ENCODE results near the gene ASXL2. TPM values are rescaled to one million over a fixed set of nuclear protein-coding genes. Genes with fewer than 3 reads are reported as not detected.
"Not testable (repeated sequence)": the region's sequence is repeated elsewhere in the genome, so short reads cannot be mapped to it uniquely, and the experiment has no call there.

Gene ASXL2
- total RNA-seq, 1 donor: 4.4 TPM

GRCh38 chr2:25856377-25856776 is 21.9 kb downstream of the ASXL2 start:
- Histone ChIP-seq H3K4me3 (ENCODE audit: low read length) (no peak overlapping the region), H3K9me3 (ENCODE audit: low read depth, low read length) (no peaks in the 10 kb centered on the region)

DNA sequence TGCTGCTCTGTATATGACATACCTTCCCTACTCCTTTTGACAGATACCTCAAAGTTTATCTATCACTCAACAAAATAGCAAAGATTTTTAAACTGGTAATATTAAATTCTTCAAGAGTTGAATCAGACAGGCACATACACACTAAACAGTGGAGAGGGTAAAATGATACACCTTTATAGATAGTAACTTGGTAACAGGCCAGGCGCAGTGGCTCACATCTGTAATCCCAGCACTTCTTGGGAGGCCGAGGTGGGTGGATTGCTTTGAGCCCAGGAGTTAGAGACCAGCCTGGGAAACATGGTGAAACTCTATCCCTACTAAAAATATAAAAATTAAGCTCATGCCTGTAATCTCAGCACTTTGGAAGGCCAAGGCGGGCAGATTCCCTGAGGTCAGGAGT is 23.2 kb downstream of the ASXL2 start:
- no peak overlapping the region for H3K4me3 ChIP-seq (ENCODE audit: low read length)
- peaks cover 29% of the 10 kb centered on the region for H3K4me1 ChIP-seq (ENCODE audit: insufficient read depth, low read length)
- H3K9me3 ChIP-seq (ENCODE audit: low read depth, low read length): no peaks in the 10 kb centered on the region
- no peaks in the 10 kb centered on the region for H3K27me3 ChIP-seq (ENCODE audit: insufficient read depth, low read length)

More at GRCh38 chr2:25856377-25856776, 21.9 kb downstream of the ASXL2 start:
- Histone ChIP-seq H3K27me3 (ENCODE audit: insufficient read depth, low read length) (no peaks in the 10 kb centered on the region), H3K4me1 (ENCODE audit: insufficient read depth, low read length) (peaks cover 25% of the 10 kb centered on the region)

GRCh38 chr2:25854613-25855012 is 23.7 kb downstream of the ASXL2 start:
- Histone ChIP-seq H3K27me3 (ENCODE audit: insufficient read depth, low read length) (no peaks in the 10 kb centered on the region), H3K4me1 (ENCODE audit: insufficient read depth, low read length) (peaks cover 29% of the 10 kb centered on the region)

GRCh38 chr2:25853038-25853638 is 25.1 kb downstream of the ASXL2 start:
- no peaks in the 10 kb centered on the region for H3K9me3 ChIP-seq (ENCODE audit: low read depth, low read length)
- H3K4me1 ChIP-seq (ENCODE audit: insufficient read depth, low read length): peaks cover 29% of the 10 kb centered on the region
- no peaks in the 10 kb centered on the region for H3K27me3 ChIP-seq (ENCODE audit: insufficient read depth, low read length)
- H3K4me3 ChIP-seq (ENCODE audit: low read length): no peak overlapping the region

More at GRCh38 chr2:25854613-25855012, 23.7 kb downstream of the ASXL2 start:
- Histone ChIP-seq H3K4me3 (ENCODE audit: low read length) (no peak overlapping the region), H3K9me3 (ENCODE audit: low read depth, low read length) (no peaks in the 10 kb centered on the region)

DNA sequence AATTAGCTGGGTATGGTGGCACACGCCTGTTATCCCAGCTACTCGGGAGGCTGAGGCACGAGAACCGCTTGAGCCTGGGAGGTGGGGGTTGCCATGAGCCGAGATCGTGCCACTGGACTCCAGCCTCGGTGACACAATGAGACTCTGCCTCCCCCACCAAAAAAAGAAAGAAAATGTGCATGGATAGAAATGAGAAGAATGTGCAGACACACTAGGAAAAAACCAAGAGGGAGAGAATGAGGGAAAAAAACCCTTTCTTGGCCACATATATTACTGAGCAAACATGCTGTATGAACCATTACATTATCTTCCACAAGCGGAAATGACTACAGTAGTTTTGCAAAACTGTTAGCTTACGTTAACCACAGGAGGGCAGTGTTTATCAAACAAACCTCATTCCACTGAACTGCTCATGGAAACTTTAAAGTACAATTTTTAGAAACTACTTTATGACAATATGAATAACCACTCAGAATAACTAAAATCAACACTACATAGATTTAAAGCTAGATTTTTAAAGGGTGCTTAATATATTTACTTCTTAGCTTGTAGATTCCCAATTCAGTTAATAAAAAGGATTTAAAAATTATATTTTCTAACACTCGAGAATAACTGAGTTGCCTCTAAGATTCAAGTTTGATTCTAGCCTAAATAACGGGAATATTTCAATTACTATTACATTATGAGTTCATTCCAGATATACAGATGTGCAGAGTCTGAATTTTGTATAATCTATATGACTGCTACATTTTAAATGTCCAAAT is 26.4 kb downstream of the ASXL2 start:
- no peaks in the 10 kb centered on the region for H3K9me3 ChIP-seq (ENCODE audit: low read depth, low read length)
- H3K27me3 ChIP-seq (ENCODE audit: insufficient read depth, low read length): no peaks in the 10 kb centered on the region
- peaks cover 29% of the 10 kb centered on the region for H3K4me1 ChIP-seq (ENCODE audit: insufficient read depth, low read length)
- H3K4me3 ChIP-seq (ENCODE audit: low read length): no peak overlapping the region

DNA sequence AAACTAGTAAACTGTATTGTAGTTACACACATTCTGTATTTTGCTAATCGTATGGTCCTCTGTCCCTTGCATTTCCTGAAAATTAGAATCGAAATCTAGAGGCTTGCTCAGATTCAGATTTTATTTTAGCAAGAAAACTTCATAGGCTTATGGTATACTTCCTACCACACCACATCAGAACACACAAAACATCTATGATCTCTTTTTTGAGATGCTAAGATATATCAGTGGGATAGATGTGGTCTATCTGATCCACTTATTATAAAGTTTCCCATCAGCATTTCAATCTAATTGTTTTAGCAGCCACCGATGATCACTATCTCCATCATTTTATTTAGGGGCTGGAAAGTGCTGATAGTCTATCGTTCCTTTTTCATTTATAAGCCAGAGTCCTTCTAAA is 27.9 kb downstream of the ASXL2 start:
- not testable (repeated sequence) for H3K27me3 ChIP-seq (ENCODE audit: insufficient read depth, low read length); H3K9me3 ChIP-seq (ENCODE audit: low read depth, low read length); H3K4me3 ChIP-seq (ENCODE audit: low read length)
- peaks cover 29% of the 10 kb centered on the region for H3K4me1 ChIP-seq (ENCODE audit: insufficient read depth, low read length)

DNA sequence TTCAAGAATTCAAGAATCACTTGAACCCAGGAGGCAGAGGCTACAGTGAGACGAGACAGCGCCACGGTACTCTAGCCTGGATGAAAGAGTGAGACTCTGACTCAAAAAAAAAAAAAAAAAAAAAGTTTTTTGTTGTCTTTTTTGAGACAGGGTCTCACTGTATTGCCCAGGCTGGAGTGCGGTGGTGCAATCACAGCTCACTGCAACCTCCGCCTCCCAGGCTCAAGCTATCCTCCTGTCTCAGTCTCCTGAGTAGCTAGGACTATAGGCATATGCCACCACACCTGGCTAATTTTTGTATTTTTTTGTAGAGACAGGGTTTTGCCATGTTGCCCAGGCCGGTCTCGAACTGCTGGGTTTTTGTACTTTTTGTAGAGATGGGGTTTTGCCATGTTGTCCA is 28.9 kb downstream of the ASXL2 start:
- peaks cover 22% of the 10 kb centered on the region for H3K4me1 ChIP-seq (ENCODE audit: insufficient read depth, low read length)
- H3K4me3 ChIP-seq (ENCODE audit: low read length); H3K9me3 ChIP-seq (ENCODE audit: low read depth, low read length); H3K27me3 ChIP-seq (ENCODE audit: insufficient read depth, low read length): not testable (repeated sequence)

- Histone ChIP-seq H3K4me1 (ENCODE audit: insufficient read depth, low read length) (peaks cover 4% of the 10 kb centered on the region), H3K9me3 (ENCODE audit: low read depth, low read length) (no peaks in the 10 kb centered on the region), H3K4me3 (ENCODE audit: low read length) (no peak overlapping the region), H3K27me3 (ENCODE audit: insufficient read depth, low read length) (no peaks in the 10 kb centered on the region)
These were observed 32.3 kb downstream of the ASXL2 start for GRCh38 chr2:25845843-25846505.

GRCh38 chr2:25844089-25844488 is 34.2 kb downstream of the ASXL2 start:
- Histone ChIP-seq H3K4me3 (ENCODE audit: low read length) (no peak overlapping the region), H3K9me3 (ENCODE audit: low read depth, low read length) (no peaks in the 10 kb centered on the region), H3K4me1 (ENCODE audit: insufficient read depth, low read length) (no peaks in the 10 kb centered on the region)

DNA sequence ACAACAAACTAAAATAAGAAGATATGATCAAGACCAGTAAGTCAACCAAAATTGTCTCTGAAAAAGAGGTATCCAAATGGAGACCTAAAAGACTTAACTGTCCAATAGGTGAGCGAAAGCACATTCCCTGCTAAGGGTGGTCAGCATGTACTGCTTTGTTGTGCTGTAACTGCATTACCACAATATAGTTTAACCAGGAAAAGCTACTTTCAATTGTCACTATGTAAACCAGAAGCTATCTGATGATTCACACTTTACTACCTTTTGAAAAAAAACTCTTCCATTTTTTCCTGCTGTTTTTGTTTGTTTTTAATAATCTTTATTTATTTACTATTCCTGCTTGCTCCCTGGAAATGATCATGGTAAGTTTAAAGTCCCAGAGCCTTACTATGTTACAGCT is 36.1 kb downstream of the ASXL2 start:
- Histone ChIP-seq H3K4me1 (ENCODE audit: insufficient read depth, low read length) (no peaks in the 10 kb centered on the region), H3K4me3 (ENCODE audit: low read length) (no peak overlapping the region), H3K27me3 (ENCODE audit: insufficient read depth, low read length) (no peaks in the 10 kb centered on the region), H3K9me3 (ENCODE audit: low read depth, low read length) (no peaks in the 10 kb centered on the region)

More at GRCh38 chr2:25844089-25844488, 34.2 kb downstream of the ASXL2 start:
- H3K27me3 ChIP-seq (ENCODE audit: insufficient read depth, low read length): no peaks in the 10 kb centered on the region

- Histone ChIP-seq H3K4me1 (ENCODE audit: insufficient read depth, low read length) (no peaks in the 10 kb centered on the region), H3K4me3 (ENCODE audit: low read length) (no peak overlapping the region), H3K9me3 (ENCODE audit: low read depth, low read length) (no peaks in the 10 kb centered on the region), H3K27me3 (ENCODE audit: insufficient read depth, low read length) (no peaks in the 10 kb centered on the region)
These were observed 40.0 kb downstream of the ASXL2 start for GRCh38 chr2:25838152-25838756.

DNA sequence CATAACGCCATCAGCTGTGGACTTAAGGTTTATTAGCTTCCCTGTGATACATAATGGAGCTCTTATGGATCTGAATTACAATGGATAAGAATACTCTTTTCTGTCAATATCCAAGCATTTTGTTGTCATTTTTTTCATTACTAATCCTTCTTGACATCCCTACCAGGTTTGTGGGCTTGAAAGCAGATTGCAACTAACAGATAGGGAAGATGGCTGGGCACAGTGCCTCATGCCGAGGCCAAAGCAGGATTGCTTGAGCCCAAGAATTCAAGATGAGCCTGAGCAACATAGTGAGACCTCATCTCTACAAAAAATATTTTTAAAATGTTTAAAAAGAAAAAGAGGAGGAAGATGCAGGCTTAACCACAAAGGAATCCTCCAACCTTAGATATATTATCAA is 42.4 kb downstream of the ASXL2 start:
- Histone ChIP-seq H3K9me3 (ENCODE audit: low read depth, low read length) (no peaks in the 10 kb centered on the region), H3K4me1 (ENCODE audit: insufficient read depth, low read length) (peaks cover 6% of the 10 kb centered on the region), H3K27me3 (ENCODE audit: insufficient read depth, low read length) (no peaks in the 10 kb centered on the region), H3K4me3 (ENCODE audit: low read length) (no peak overlapping the region)

GRCh38 chr2:25833566-25833965 is 44.7 kb downstream of the ASXL2 start:
- Histone ChIP-seq H3K27me3 (ENCODE audit: insufficient read depth, low read length) (no peaks in the 10 kb centered on the region), H3K9me3 (ENCODE audit: low read depth, low read length) (no peaks in the 10 kb centered on the region), H3K4me1 (ENCODE audit: insufficient read depth, low read length) (peaks cover 12% of the 10 kb centered on the region), H3K4me3 (ENCODE audit: low read length) (no peak overlapping the region)

DNA sequence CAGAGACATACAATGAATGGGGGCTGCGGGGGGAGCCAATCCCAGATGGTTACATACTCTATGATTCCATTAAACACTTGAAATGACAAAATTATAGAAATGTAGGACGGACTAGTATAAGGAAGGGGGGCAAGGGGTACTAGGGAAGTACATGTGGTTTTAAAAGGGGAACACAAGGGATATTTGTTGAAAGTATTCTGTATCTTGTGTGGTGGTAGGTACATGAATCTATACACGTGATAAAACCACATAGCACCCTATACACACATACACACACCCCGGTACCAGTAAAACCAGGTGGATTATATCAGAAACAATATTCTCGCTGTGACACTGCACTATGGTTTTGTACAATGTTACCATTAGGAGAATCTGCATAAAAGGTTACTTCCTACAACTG is 45.4 kb downstream of the ASXL2 start:
- H3K27me3 ChIP-seq (ENCODE audit: insufficient read depth, low read length): no peaks in the 10 kb centered on the region
- H3K4me1 ChIP-seq (ENCODE audit: insufficient read depth, low read length): peaks cover 12% of the 10 kb centered on the region
- no peaks in the 10 kb centered on the region for H3K9me3 ChIP-seq (ENCODE audit: low read depth, low read length)
- H3K4me3 ChIP-seq (ENCODE audit: low read length): no peak overlapping the region

GRCh38 chr2:25831746-25832449 is 46.4 kb downstream of the ASXL2 start:
- Histone ChIP-seq H3K27me3 (ENCODE audit: insufficient read depth, low read length) (no peaks in the 10 kb centered on the region), H3K9me3 (ENCODE audit: low read depth, low read length) (no peaks in the 10 kb centered on the region), H3K4me3 (ENCODE audit: low read length) (no peak overlapping the region), H3K4me1 (ENCODE audit: insufficient read depth, low read length) (peaks cover 12% of the 10 kb centered on the region)
